ENCODE measurements around the gene ZNF350. TPM values are rescaled to one million over a fixed set of nuclear protein-coding genes. Genes with fewer than 3 reads are reported as not detected.

Gene ZNF350
- total and polyA plus RNA-seq, 2 of the 13 experiments (the other 11 are each of a cell fraction or from before 2014, with no cell fraction given): 3.7 to 6.9 TPM

DNA sequence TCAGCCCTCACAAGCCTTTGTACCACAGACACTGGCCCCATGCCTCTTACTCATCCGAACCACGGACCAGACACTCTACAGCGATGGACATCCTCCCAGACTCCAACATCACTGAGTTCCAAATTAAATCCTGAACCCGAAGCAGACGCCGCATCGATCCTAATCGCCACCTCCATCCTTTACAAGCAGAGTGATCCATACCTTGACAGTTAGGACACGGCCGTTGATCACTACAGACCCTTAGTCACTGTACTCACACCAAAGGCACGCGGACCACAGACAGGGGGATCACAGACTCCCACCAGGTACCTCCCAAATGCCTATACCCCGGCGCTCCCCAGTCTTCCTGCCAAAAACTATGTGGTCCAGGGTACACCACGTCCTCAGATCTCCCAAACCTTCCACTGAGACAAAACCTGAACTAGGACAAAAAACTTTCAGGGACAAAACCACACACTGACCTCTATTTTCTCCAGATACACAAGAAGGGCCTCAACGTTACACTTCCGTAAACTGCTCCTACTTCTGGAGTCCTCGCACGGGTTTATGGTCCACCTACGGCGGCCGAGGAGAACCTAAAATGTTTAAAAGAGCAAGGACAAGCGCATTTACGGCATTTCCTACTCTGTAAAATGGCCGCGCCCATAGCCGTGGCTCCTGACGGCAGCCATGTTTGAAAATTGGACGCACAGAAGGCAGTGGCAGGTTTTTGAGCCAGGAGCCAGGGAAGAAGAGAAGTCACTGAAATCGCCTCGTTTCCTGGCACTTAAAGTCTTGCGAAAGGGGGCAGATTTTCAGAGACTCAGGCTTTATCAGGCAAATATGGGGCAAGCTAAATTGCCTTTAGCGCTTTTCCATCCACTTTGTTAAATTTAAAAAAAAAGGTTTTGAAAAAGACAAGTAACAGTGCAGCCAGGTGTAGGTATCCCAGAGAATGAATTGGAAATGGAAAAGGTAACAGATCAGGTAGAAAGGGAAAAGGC is at the start of gene ZNF350 (continued):
- TF ChIP-seq, protein P1, sequence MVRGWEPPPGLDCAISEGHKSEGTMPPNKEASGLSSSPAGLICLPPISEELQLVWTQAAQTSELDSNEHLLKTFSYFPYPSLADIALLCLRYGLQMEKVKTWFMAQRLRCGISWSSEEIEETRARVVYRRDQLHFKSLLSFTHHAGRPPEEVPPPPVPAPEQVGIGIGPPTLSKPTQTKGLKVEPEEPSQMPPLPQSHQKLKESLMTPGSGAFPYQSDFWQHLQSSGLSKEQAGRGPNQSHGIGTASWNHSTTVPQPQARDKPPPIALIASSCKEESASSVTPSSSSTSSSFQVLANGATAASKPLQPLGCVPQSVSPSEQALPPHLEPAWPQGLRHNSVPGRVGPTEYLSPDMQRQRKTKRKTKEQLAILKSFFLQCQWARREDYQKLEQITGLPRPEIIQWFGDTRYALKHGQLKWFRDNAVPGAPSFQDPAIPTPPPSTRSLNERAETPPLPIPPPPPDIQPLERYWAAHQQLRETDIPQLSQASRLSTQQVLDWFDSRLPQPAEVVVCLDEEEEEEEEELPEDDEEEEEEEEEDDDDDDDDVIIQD (CRISPR knock-in tag; IDR thresholded peaks at IDR 0.05; ENCODE audit: low read depth): peak; percentile 70; the same call in 1 of the 2 replicates
- no peak for TF ChIP-seq SP2 (CRISPR knock-in tag; IDR thresholded peaks at IDR 0.05)
- TF ChIP-seq MAFF (IDR thresholded peaks at IDR 0.05; ENCODE audit: low read depth, low read length): peak; percentile 37
- TF ChIP-seq TEAD3 (CRISPR knock-in tag; optimal IDR thresholded peaks at IDR 0.05; ENCODE audit: borderline replicate concordance): peak; percentile 63
- TF ChIP-seq MAZ (IDR thresholded peaks at IDR 0.05; ENCODE audit: borderline replicate concordance, low read depth, low read length): no peak
- no peak for TF ChIP-seq MAZ (CRISPR knock-in tag; IDR thresholded peaks at IDR 0.05; ENCODE audit: low read depth)
- TF ChIP-seq, protein P2, sequence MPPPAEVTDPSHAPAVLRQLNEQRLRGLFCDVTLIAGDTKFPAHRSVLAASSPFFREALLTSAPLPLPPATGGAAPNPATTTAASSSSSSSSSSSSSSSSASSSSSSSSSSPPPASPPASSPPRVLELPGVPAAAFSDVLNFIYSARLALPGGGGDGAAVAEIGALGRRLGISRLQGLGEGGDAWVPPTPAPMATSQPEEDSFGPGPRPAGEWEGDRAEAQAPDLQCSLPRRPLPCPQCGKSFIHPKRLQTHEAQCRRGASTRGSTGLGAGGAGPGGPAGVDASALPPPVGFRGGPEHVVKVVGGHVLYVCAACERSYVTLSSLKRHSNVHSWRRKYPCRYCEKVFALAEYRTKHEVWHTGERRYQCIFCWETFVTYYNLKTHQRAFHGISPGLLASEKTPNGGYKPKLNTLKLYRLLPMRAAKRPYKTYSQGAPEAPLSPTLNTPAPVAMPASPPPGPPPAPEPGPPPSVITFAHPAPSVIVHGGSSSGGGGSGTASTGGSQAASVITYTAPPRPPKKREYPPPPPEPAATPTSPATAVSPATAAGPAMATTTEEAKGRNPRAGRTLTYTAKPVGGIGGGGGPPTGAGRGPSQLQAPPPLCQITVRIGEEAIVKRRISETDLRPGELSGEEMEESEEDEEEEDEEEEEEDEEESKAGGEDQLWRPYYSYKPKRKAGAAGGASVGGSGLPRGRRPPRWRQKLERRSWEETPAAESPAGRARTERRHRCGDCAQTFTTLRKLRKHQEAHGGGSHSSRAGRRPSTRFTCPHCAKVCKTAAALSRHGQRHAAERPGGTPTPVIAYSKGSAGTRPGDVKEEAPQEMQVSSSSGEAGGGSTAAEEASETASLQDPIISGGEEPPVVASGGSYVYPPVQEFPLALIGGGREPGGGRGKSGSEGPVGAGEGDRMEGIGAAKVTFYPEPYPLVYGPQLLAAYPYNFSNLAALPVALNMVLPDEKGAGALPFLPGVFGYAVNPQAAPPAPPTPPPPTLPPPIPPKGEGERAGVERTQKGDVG (CRISPR knock-in tag; IDR thresholded peaks at IDR 0.05; ENCODE audit: borderline replicate concordance): no peak
- no peak for TF ChIP-seq ZNF343 (CRISPR knock-in tag; IDR thresholded peaks at IDR 0.05)
- peak; percentile 70; the same call in 1 of the 2 replicates for TF ChIP-seq ZFP1 (CRISPR knock-in tag; IDR thresholded peaks at IDR 0.05)
- TF ChIP-seq MTF1 (CRISPR knock-in tag; IDR thresholded peaks at IDR 0.05): peak; percentile 23; the same call in 1 of the 2 replicates
- no peak for TF ChIP-seq MTA3 (CRISPR knock-in tag; IDR thresholded peaks at IDR 0.05)
- TF ChIP-seq ZNF883 (CRISPR knock-in tag; IDR thresholded peaks at IDR 0.05; ENCODE audit: not compliant biosample characterization): peak; percentile 47
- TF ChIP-seq, protein P3, sequence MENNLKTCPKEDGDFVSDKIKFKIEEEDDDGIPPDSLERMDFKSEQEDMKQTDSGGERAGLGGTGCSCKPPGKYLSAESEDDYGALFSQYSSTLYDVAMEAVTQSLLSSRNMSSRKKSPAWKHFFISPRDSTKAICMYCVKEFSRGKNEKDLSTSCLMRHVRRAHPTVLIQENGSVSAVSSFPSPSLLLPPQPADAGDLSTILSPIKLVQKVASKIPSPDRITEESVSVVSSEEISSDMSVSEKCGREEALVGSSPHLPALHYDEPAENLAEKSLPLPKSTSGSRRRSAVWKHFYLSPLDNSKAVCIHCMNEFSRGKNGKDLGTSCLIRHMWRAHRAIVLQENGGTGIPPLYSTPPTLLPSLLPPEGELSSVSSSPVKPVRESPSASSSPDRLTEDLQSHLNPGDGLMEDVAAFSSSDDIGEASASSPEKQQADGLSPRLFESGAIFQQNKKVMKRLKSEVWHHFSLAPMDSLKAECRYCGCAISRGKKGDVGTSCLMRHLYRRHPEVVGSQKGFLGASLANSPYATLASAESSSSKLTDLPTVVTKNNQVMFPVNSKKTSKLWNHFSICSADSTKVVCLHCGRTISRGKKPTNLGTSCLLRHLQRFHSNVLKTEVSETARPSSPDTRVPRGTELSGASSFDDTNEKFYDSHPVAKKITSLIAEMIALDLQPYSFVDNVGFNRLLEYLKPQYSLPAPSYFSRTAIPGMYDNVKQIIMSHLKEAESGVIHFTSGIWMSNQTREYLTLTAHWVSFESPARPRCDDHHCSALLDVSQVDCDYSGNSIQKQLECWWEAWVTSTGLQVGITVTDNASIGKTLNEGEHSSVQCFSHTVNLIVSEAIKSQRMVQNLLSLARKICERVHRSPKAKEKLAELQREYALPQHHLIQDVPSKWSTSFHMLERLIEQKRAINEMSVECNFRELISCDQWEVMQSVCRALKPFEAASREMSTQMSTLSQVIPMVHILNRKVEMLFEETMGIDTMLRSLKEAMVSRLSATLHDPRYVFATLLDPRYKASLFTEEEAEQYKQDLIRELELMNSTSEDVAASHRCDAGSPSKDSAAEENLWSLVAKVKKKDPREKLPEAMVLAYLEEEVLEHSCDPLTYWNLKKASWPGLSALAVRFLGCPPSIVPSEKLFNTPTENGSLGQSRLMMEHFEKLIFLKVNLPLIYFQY (CRISPR knock-in tag; IDR thresholded peaks at IDR 0.05; ENCODE audit: borderline replicate concordance): peak; percentile 59; the same call in 1 of the 2 replicates
- TF ChIP-seq PRMT3 (CRISPR knock-in tag; IDR thresholded peaks at IDR 0.05; ENCODE audit: borderline replicate concordance, low read depth): no peak
- TF ChIP-seq NBN (conservative IDR thresholded peaks at IDR 0.05): no peak
- no peak for TF ChIP-seq ZNF234 (CRISPR knock-in tag; conservative IDR thresholded peaks at IDR 0.05)
- no peak for TF ChIP-seq FOSL1 (CRISPR knock-in tag; IDR thresholded peaks at IDR 0.05; ENCODE audit: borderline replicate concordance)
- TF ChIP-seq GTF3A (CRISPR knock-in tag; conservative IDR thresholded peaks at IDR 0.05): no peak
- peak; percentile 68 for TF ChIP-seq PHF5A (CRISPR knock-in tag; IDR thresholded peaks at IDR 0.05; ENCODE audit: low read depth, unreplicated experiment)

All from HepG2 (cell line).